Right atrium auricular region (tissue), 2 donors: Measurements from ENCODE around the gene UGT1A10. TPM values are rescaled to one million over a fixed set of nuclear protein-coding genes. Genes with fewer than 3 reads are reported as not detected.
"Not testable (repeated sequence)": the region's sequence is repeated elsewhere in the genome, so short reads cannot be mapped to it uniquely, and the experiment has no call there.

Experiments used
- DNase-seq: peaks from one replicate; pipeline ENCODE4 v3.0.0-alpha.2; 2019; ENCODE audit warnings: low spot score
- H3K27ac ChIP-seq, 2 donors: fragments of 200-600 bp; sonication (generic); 1 replicate in 1 of 2; 2 replicates in 1 of 2; pipeline ENCODE4 v1.5.1; 2016 to 2019
- H3K27me3 ChIP-seq, 2 donors: fragments of 200-600 bp; sonication (generic); one replicate each; pipeline versions ENCODE4 v1.5.1 to v1.6.0; 2017 to 2019
- H3K36me3 ChIP-seq: fragments of 200-600 bp; sonication (generic); one replicate; pipeline ENCODE4 v1.5.1; 2016
- H3K4me1 ChIP-seq, 2 donors: fragments of 200-600 bp; sonication (generic); one replicate each; pipeline versions ENCODE4 v1.5.1 to v1.6.0; 2017 to 2019
- H3K4me3 ChIP-seq, 2 donors: fragments of 200-600 bp; sonication (generic); 1 replicate in 1 of 2; 2 replicates in 1 of 2; pipeline ENCODE4 v1.5.1; 2017 to 2019; ENCODE audit warnings: mild to moderate bottlenecking in 1 of 2, moderate library complexity in 1 of 2
- H3K9me3 ChIP-seq, 2 donors: fragments of 200-600 bp; sonication (generic); one replicate each; pipeline ENCODE4 v1.5.1; 2019
- total RNA-seq, 2 donors: library from RNA; depleted of rRNA; stranded (reverse); fragments of >200 nt; gene quantifications; one replicate each; pipeline ENCODE4 v1.1.0, GENCODE V29; 2016
- TF ChIP-seq, protein P1 (sequence below), 2 donors: fragments of 200-600 bp; sonication (generic); IDR thresholded peaks; one replicate each; pipeline ENCODE4 v1.5.1; 2019; ENCODE audit warnings: antibody characterized with exemption in 2 of 2

Gene UGT1A10
- total RNA-seq, 2 donors from 2014 or later = not detected

- Histone ChIP-seq H3K4me1 (no peaks in the 10 kb centered on the region), H3K36me3 (no peaks in the 10 kb centered on the region), H3K27me3 (no peaks in the 10 kb centered on the region), H3K9me3 (no peaks in the 10 kb centered on the region), H3K27ac (no peak overlapping the region), H3K4me3 (no peak overlapping the region)
- TF ChIP-seq, protein P1, sequence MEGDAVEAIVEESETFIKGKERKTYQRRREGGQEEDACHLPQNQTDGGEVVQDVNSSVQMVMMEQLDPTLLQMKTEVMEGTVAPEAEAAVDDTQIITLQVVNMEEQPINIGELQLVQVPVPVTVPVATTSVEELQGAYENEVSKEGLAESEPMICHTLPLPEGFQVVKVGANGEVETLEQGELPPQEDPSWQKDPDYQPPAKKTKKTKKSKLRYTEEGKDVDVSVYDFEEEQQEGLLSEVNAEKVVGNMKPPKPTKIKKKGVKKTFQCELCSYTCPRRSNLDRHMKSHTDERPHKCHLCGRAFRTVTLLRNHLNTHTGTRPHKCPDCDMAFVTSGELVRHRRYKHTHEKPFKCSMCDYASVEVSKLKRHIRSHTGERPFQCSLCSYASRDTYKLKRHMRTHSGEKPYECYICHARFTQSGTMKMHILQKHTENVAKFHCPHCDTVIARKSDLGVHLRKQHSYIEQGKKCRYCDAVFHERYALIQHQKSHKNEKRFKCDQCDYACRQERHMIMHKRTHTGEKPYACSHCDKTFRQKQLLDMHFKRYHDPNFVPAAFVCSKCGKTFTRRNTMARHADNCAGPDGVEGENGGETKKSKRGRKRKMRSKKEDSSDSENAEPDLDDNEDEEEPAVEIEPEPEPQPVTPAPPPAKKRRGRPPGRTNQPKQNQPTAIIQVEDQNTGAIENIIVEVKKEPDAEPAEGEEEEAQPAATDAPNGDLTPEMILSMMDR (IDR thresholded peaks at IDR 0.05) = no peak
- no peak for DNase-seq
These were observed 16.0 kb upstream of the UGT1A10 start for GRCh38 chr2:233620204-233620603.

GRCh38 chr2:233621863-233622262 lies 14.4 kb upstream of the UGT1A10 start:
- not testable (repeated sequence) for H3K4me1 ChIP-seq, H3K36me3 ChIP-seq, H3K4me3 ChIP-seq, DNase-seq, H3K27me3 ChIP-seq, H3K27ac ChIP-seq, H3K9me3 ChIP-seq

DNA sequence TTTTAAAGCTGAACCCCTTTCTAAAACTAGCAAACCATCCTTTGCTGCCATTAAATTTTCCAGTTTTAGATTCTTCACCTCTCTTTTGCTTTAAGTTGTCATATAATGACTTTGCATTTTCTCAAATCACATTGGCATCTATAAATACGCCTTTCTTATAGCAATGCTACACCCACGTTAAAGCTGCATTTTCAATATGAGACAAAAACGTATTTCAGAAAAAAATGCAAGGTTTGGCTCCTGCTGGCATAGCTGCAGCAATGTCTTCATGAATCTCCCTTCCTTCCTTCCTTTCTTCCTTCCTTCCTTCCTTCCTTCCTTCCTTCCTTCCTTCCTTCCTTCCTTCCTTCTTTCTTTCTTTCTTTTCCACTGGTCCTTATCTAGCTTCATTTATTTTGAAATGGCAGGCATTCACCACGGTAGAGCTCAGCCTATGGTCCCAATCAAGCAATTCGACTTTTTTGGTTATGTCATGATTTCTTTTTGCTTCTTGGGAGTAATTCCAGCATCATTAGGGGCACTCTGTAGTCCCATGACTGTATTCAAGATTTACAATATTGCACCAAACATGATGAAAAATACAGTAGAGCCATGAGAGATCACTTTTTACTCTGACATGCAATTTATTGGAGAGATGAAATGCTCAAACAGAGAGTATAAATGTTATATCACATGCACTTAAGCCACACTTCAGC lies 8.8 kb upstream of the UGT1A10 start:
- H3K4me3 ChIP-seq = no peak overlapping the region
- no peaks in the 10 kb centered on the region for H3K9me3 ChIP-seq
- TF ChIP-seq, protein P1 (IDR thresholded peaks at IDR 0.05) = no peak
- no peak for DNase-seq
- H3K27ac ChIP-seq = no peak overlapping the region
- no peaks in the 10 kb centered on the region for H3K36me3 ChIP-seq
- H3K27me3 ChIP-seq = no peaks in the 10 kb centered on the region
- no peaks in the 10 kb centered on the region for H3K4me1 ChIP-seq

GRCh38 chr2:233638836-233639235 lies 2.6 kb downstream of the UGT1A10 start:
- no peaks in the 10 kb centered on the region for H3K9me3 ChIP-seq
- no peaks in the 10 kb centered on the region for H3K27me3 ChIP-seq
- no peaks in the 10 kb centered on the region for H3K4me1 ChIP-seq
- no peak for DNase-seq
- no peak overlapping the region for H3K27ac ChIP-seq
- H3K4me3 ChIP-seq = no peak overlapping the region
- no peaks in the 10 kb centered on the region for H3K36me3 ChIP-seq
- TF ChIP-seq, protein P1 (IDR thresholded peaks at IDR 0.05) = no peak

- Histone ChIP-seq H3K36me3 (no peaks in the 10 kb centered on the region), H3K27me3 (no peaks in the 10 kb centered on the region), H3K27ac (no peak overlapping the region), H3K9me3 (no peaks in the 10 kb centered on the region), H3K4me3 (no peak overlapping the region), H3K4me1 (no peaks in the 10 kb centered on the region)
- TF ChIP-seq, protein P1 (IDR thresholded peaks at IDR 0.05) = no peak
- no peak for DNase-seq
These were observed 3.6 kb downstream of the UGT1A10 start for GRCh38 chr2:233639860-233640259.

DNA sequence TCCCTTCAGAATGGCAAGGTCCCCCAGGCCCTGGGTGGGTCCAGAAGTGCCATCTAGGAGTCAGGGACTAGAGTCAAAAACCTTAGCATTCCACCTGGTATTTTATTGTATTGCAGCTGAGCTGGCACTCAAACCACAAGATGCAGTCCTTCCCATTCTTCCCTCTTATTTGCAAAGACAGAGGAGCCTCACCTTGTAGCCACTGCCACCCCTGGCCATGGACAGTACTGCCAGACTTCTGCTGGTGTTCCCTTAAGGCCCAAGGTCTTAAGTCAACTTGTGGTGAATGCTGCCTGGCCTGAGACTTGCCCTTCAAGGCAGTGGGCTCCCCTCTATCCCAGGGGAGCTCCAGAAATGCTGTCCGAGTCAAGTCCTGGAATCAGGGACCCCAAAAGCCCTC lies 6.9 kb downstream of the UGT1A10 start:
- Histone ChIP-seq H3K27me3 (no peaks in the 10 kb centered on the region), H3K9me3 (peaks cover 0 to 4% of the 10 kb centered on the region in 2 donors), H3K4me1 (no peaks in the 10 kb centered on the region), H3K27ac (no peak overlapping the region), H3K36me3 (no peaks in the 10 kb centered on the region), H3K4me3 (no peak overlapping the region)
- TF ChIP-seq, protein P1 (IDR thresholded peaks at IDR 0.05) = no peak
- no peak for DNase-seq

DNA sequence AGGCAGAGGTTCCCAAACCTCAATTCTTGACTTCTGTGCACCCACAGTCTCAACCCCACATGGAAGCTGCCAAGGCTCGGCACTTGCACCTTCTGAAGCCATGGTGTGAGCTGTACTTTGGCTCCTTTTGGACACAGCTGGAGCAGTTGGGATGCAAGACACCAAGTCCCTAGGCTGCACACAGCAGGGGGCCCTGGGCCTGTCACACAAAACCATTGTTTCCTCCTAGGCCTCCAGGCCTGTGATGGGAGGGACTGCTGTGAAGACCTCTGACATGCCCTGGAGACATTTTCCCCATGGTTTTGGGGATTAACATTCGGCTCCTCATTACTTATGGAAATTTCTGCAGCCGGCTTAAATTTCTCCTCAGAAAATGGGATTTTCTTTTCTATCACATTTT lies 9.8 kb downstream of the UGT1A10 start:
- H3K27me3 ChIP-seq, H3K4me1 ChIP-seq, H3K4me3 ChIP-seq, H3K36me3 ChIP-seq, DNase-seq, H3K9me3 ChIP-seq, H3K27ac ChIP-seq: not testable (repeated sequence)
